GM19328 (cell line): ENCODE results near the gene KIF7.
"Not testable (repeated sequence)": the region's sequence is repeated elsewhere in the genome, so short reads cannot be mapped to it uniquely, and the experiment has no call there.

Source experiments
- ATAC-seq: cut with Tn5 transposase; IDR thresholded peaks from one replicate; pipeline ENCODE4 v1.9.1; 2021; ENCODE audit warnings: mild to moderate bottlenecking, moderate library complexity; ENCODE audit not compliant: unreplicated experiment

The KIF7 gene

DNA sequence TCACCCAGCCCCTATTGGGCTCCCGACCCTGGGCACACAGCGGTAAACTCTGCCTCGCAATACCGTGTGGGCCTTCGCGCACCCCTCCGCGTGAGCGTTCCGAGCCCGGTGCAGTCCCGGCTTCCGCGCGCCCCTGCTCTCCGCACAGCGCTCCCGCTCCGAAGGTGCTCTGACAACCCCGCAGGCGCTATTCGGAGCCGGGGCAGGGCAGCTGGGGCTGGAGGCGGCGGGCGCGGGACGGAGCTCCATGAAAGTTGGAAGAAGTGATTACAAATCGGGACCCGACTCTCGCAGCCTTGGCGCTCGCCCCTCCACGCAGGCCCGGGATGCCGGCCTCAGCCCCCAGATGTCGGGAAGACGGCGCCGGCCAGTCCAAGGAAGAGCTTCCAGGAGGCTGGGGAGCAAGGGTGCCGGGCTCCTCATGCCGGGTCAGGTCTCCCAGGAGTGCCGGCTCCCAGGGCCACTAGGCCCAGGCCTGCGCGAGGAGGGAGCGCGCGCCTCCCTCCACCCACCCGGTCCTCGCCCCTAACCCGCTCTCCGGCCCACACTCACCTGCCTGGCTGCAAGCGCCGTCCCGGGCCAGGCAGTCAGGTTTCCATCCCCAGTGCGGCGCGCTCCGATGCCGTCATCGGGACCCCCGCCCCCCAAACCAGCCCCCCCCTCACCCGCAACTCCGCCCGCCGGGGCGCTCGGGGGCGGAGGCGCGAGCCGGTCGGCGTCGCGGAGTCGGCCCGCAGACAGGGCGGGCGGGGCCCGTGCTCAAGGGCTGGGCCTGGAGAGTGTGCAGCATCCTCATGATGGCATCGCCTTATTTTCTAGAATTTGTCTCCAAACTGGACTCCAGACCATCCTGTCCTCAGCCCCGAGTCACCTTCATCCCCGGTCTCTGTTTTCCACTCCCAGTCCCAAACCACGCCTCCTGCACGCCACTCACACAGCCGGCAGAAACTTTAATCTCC is at the start of gene KIF7:
KIF7 (minus strand) TSS at position 621 of the 959 bp plus-strand sequence. CDS start 2,537 bp downstream, outside the sequence.
- no peak for ATAC-seq

- no peak for ATAC-seq
These were observed 49.1 kb upstream of the KIF7 start for GRCh38 chr15:89704411-89704810.

DNA sequence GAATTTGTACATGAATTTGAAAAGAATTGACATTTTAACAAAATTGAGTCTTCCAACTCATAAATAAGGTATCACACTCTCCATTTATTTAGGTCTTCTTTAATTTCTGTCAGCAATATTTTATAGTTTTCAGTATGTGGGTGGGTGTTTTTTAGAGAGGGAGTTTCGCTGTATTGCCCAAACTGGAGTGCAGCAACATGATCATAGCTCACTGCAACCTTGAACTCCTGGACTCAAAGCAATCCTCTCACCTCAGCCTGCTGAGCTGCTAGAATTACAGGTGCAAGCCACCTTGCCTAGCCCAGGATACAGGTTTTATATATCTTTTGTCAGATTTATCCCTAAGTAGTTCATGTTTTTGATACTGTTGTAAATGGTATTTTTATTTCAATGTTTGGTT is 39.9 kb upstream of the KIF7 start:
- no peak for ATAC-seq

- no peak for ATAC-seq
These were observed 38.4 kb upstream of the KIF7 start for GRCh38 chr15:89693696-89694095.

DNA sequence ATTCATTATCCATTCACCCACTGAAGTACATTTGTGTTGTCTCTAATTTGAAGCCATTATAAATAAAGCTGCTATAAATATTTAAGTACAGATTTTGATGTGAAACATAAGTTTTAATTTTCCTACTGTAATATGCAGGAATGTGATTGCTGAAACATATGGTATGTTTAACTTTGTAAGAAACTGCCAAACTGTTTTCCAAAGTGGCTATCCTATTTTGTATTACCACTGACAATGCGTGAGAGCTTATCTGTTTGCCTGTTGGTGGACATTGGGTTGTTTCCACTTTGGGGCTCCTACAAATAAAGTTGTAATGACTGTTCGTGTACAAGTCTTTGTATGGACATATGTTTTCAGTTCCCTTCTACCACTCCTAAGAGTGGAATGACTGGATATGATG is 37.8 kb upstream of the KIF7 start:
- ATAC-seq: no peak

GRCh38 chr15:89690276-89691218 is 35.3 kb upstream of the KIF7 start, which contains the start of the genes PEX11A and WDR93:
PEX11A (minus strand) TSS chr15:89690754; CDS start chr15:89690632, 122 bp downstream.
WDR93 (plus strand) TSS chr15:89690811; CDS start chr15:89701747, 10,936 bp downstream.
- ATAC-seq: peak; percentile 72

GRCh38 chr15:89689930-89690275 is 34.6 kb upstream of the KIF7 start:
- not testable (repeated sequence) for ATAC-seq

DNA sequence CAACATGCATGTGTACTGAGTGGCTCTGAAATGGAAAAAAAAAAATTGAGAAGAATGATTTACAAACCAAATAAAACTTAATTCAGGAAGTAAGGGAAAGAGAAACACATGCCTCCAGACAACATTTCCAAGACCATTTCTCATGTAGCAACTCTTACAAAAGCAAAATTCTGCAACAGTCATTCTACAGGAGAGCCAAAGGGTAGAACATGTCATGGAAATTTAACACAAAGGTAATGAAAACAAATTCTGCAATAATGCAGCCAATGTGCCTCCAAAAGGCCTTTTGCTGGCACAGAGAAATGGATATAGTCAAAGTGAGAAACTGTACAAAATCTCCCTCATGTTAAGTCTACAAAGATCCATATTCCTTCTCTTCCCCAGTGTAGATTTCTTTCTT is 31.3 kb upstream of the KIF7 start:
- ATAC-seq: no peak

GRCh38 chr15:89685995-89686394 is 30.7 kb upstream of the KIF7 start:
- ATAC-seq: no peak

GRCh38 chr15:89681146-89681545 is 25.9 kb upstream of the KIF7 start:
- no peak for ATAC-seq

DNA sequence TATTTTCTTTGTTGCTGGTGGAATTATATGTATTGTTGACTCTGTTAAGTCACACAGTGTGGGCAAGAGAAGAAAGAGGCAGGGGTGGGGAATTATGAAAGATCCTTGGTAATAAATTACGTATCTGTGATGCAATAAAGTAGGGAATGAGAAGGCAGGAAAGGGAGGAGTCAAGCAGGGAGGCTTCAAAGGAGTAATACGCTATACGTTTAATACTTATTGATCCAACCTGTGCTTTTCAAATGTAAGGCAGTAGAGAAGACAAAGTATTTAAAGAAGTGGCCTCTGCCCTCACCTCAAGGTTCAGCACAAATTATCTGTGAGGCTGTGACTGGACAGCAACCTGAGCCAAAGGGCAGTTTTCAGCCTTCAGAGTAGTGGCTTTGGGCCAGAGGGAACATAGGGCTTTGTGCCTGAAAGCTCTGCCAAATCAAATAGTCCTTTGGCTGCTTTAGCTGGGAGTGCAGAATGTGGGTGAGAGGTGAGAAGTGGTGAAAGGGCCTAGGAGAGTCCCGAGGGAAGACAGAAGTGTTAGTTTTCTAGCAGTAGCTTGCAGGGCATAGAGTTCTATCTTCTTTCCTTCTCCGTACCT is 25.1 kb upstream of the KIF7 start:
- no peak for ATAC-seq

GRCh38 chr15:89679212-89679611 is 23.9 kb upstream of the KIF7 start, which contains the start of gene PLIN1:
PLIN1 (minus strand) TSS chr15:89679367; CDS start chr15:89677489, 1,878 bp downstream.
- no peak for ATAC-seq

DNA sequence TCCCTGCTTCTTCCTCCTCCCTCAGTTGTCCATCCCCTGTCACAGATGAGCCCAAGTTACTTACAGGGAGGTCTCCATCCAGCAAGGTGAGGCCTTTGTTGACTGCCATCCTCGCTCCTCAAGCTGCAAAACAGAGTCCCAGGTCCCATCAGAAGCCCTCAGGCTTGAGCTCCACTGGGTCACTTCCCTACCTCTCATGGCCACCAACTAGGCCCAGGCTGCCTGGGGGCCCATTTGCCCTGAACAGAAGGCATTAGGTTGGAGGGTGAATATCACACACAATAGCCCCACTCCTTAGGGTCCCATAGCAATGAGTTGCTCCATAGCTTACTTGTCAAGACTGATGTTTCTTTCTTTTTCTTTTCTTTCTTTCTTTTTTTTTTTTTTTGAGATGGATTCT is 22.1 kb upstream of the KIF7 start:
- no peak for ATAC-seq

GRCh38 chr15:89675606-89676005 is 20.3 kb upstream of the KIF7 start:
- no peak for ATAC-seq

- ATAC-seq: no peak
These were observed 19.3 kb upstream of the KIF7 start for GRCh38 chr15:89674526-89674925.

- ATAC-seq: no peak
These were observed 17.9 kb upstream of the KIF7 start for GRCh38 chr15:89673165-89673512.

- no peak for ATAC-seq
These were observed 17.2 kb upstream of the KIF7 start for GRCh38 chr15:89672221-89673164.

- ATAC-seq: no peak
These were observed 16.4 kb upstream of the KIF7 start for GRCh38 chr15:89671687-89672086.

DNA sequence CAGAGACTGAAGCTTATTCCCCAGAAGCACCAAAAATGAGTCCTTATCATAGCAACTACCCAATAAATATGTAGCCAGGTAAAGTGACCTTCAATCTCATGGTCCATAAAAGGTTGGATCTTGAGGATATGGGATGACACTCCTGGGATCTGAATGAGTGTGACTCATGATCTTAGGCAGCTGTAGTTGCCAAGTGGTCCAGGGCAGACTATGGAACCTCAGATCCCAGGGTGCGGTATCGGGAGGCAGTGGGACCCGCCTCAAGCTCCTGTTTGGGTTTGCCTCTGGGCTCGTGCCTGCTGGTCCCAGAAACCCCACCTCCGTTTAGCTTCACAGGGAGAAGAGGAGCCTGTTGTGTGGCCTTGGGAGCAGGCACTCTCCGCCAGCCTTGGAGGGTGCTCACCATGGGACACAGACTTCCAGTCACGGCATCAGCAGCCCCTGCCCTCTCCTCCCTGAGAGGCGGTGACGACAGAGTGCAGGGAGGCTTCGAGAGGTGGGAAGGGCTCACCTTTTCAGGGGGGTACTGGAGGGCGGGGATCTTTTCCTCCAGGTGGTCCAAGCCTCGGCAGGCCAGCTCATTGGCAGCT is 15.8 kb upstream of the KIF7 start:
- no peak for ATAC-seq
